GM12864 (cell line): ENCODE data around the gene SH3BP1.

Source experiments
- DNase-seq: peaks from one replicate; pipeline ENCODE4 v3.0.0-alpha.2; 2011; ENCODE audit warnings: low read depth
- H3K4me3 ChIP-seq: 2 replicates; pipeline ENCODE4 v1.5.1; 2011; ENCODE audit warnings: mild to moderate bottlenecking, low read depth, low read length, control low read depth
- CTCF ChIP-seq: IDR thresholded peaks from 2 replicates; pipeline ENCODE4 v1.5.1; 2011; ENCODE audit warnings: low read depth, mild to moderate bottlenecking, moderate library complexity, low read length, control low read depth, inconsistent platforms; ENCODE audit errors: missing control alignments

Gene SH3BP1

GRCh38 chr22:37661160-37661924 lies 21.9 kb downstream of the SH3BP1 start:
- TF ChIP-seq CTCF = peak; percentile 59
- DNase-seq = no peak
- peak overlapping the region; percentile 97 for H3K4me3 ChIP-seq

- no peak for DNase-seq
- no peak for TF ChIP-seq CTCF
- no peak overlapping the region for H3K4me3 ChIP-seq
These were observed 22.6 kb downstream of the SH3BP1 start for GRCh38 chr22:37662039-37662438.

GRCh38 chr22:37663521-37664140 lies 24.2 kb downstream of the SH3BP1 start:
- no peak for TF ChIP-seq CTCF
- no peak for DNase-seq
- no peak overlapping the region for H3K4me3 ChIP-seq

GRCh38 chr22:37664249-37665101 lies 25.0 kb downstream of the SH3BP1 start:
- DNase-seq = no peak
- no peak for TF ChIP-seq CTCF

GRCh38 chr22:37665487-37665886 lies 26.0 kb downstream of the SH3BP1 start:
- TF ChIP-seq CTCF = no peak
- no peak for DNase-seq
- no peak overlapping the region for H3K4me3 ChIP-seq

More at GRCh38 chr22:37664249-37665101, 25.0 kb downstream of the SH3BP1 start:
- no peak overlapping the region for H3K4me3 ChIP-seq

- H3K4me3 ChIP-seq = no peak overlapping the region
- no peak for TF ChIP-seq CTCF
- DNase-seq = no peak
These were observed 30.1 kb downstream of the SH3BP1 start for GRCh38 chr22:37669586-37669985.
